NCI-H2081 (cell line): ENCODE data around the gene CYYR1.
A peak's percentile ranks its signal among the peaks of the same experiment; 100 is the strongest.

Experiments
- DNase-seq, 2 experiments: peaks; one replicate each; lab custom pipeline; 2025; lab: John Stamatoyannopoulos, UW

CYYR1 gene

GRCh38 chr21:26572702-26573381, at the start of gene CYYR1:
Gene CYYR1, minus strand, starts transcription at chr21:26573286. Its CDS starts 346 bp downstream, at chr21:26572940.
- DNase-seq, result peak; percentile 34 to 68

- no peak for DNase-seq
Observed at GRCh38 chr21:26617176-26617575, 44.1 kb upstream of the CYYR1 start.

GRCh38 chr21:26614251-26614650, 41.2 kb upstream of the CYYR1 start:
- no peak for DNase-seq

- no peak for DNase-seq
Observed at GRCh38 chr21:26599261-26599660, 26.2 kb upstream of the CYYR1 start.

- no peak for DNase-seq
Observed at GRCh38 chr21:26597981-26598380, 24.9 kb upstream of the CYYR1 start.

- DNase-seq, result no peak
Observed at GRCh38 chr21:26597031-26597430, 23.9 kb upstream of the CYYR1 start.

GRCh38 chr21:26595971-26596370, 22.9 kb upstream of the CYYR1 start:
- DNase-seq, result no peak

GRCh38 chr21:26593800-26594199, 20.7 kb upstream of the CYYR1 start:
- no peak for DNase-seq

- DNase-seq, result no peak
Observed at GRCh38 chr21:26591543-26591942, 18.5 kb upstream of the CYYR1 start.

GRCh38 chr21:26588446-26588845, 15.4 kb upstream of the CYYR1 start:
- DNase-seq, result no peak

- no peak for DNase-seq
Observed at GRCh38 chr21:26587736-26588201, 14.7 kb upstream of the CYYR1 start.

GRCh38 chr21:26583769-26584168, 10.7 kb upstream of the CYYR1 start:
- DNase-seq, result no peak

GRCh38 chr21:26581818-26582217, 8.7 kb upstream of the CYYR1 start:
- DNase-seq, result no peak

GRCh38 chr21:26572076-26572701, 897 bp downstream of the CYYR1 start:
- peak in 1 of 2 experiments; percentile 5 for DNase-seq

GRCh38 chr21:26570203-26570602, 2.9 kb downstream of the CYYR1 start:
- no peak for DNase-seq

- no peak for DNase-seq
Observed at GRCh38 chr21:26565546-26565945, 7.5 kb downstream of the CYYR1 start.

GRCh38 chr21:26565111-26565510, 8.0 kb downstream of the CYYR1 start:
- no peak for DNase-seq

GRCh38 chr21:26563856-26564503, 9.1 kb downstream of the CYYR1 start:
- no peak for DNase-seq

GRCh38 chr21:26560612-26561011, 12.5 kb downstream of the CYYR1 start:
- DNase-seq, result no peak

GRCh38 chr21:26559099-26559498, 14.0 kb downstream of the CYYR1 start:
- no peak for DNase-seq

GRCh38 chr21:26557106-26557505, 16.0 kb downstream of the CYYR1 start:
- peak in 1 of 2 experiments; percentile 66 for DNase-seq

GRCh38 chr21:26555540-26556146, 17.4 kb downstream of the CYYR1 start:
- DNase-seq, result peak in 1 of 2 experiments; percentile 13

- peak; percentile 61 to 91 for DNase-seq
Observed at GRCh38 chr21:26554365-26554764, 18.7 kb downstream of the CYYR1 start.
